Activated T-helper 1 cell treated with anti-CD3 and anti-CD28 coated beads, Interleukin-12 subunit alpha, Interleukin-12 subunit beta, Interleukin-2, Interleukin-4 antibody, amounts not matched to agents 30 ng/mL and 10 ng/mL and 1 ng/mL, durations not matched to agents 14 hours and 24 hours and 36 hours (primary cell): ENCODE measurements around the gene PSME3. TPM values are rescaled to one million over a fixed set of nuclear protein-coding genes. Genes with fewer than 3 reads are reported as not detected.

ENCODE experiments used
- DNase-seq: peaks from one replicate; pipeline ENCODE4 v3.0.0; 2021; ENCODE audit warnings: low spot score
- H3K27ac Mint-ChIP-seq: one replicate; pipeline ENCODE4 v1.8.0; 2021; ENCODE audit warnings: mild to moderate bottlenecking, mixed read lengths
- H3K27me3 Mint-ChIP-seq: one replicate; pipeline ENCODE4 v1.8.0; 2022; ENCODE audit warnings: mild to moderate bottlenecking, moderate library complexity, mixed read lengths; ENCODE audit not compliant: insufficient read depth
- H3K36me3 Mint-ChIP-seq: one replicate; pipeline ENCODE4 v1.8.0; 2021; ENCODE audit warnings: low read depth, mixed read lengths
- H3K4me1 Mint-ChIP-seq: one replicate; pipeline ENCODE4 v1.8.0; 2021; ENCODE audit warnings: low read depth, mixed read lengths
- H3K4me3 Mint-ChIP-seq: one replicate; pipeline ENCODE4 v1.8.0; 2021; ENCODE audit warnings: mild to moderate bottlenecking, moderate library complexity, mixed read lengths
- H3K9me3 Mint-ChIP-seq: one replicate; pipeline ENCODE4 v1.8.0; 2021; ENCODE audit warnings: mixed read lengths
- intact Hi-C: fragments of 100-400 bp; cut with micrococcal nuclease; formaldehyde crosslinking; loops from one replicate; pipeline ENCODE4 v1.15.1; 2024
- total RNA-seq: library from RNA; stranded (reverse); gene quantifications from 2 replicates; pipeline ENCODE4 v1.2.3, GENCODE V29; 2022

PSME3 gene
- total RNA-seq, 1 donor from 2014 or later: 217 TPM

DNA sequence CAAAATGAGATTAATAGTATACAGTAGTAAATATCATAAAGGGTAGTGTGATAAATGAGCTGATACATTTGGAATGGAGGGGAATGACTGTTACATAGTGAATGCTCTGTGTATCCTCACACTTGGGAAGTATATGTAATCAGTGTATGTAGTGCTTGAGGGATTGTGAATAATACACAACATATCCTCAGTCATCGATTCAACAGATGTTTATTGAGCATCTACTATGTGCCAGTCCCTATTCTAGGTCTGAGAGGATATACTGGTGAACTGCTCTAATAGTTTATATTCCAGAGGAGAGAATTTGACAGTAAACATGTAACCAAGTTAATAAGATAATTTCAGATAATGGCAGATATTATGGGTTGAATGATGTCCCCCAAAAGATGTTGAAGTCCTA, 5.7 kb upstream of the PSME3 start:
- Mint-ChIP-seq H3K27ac (no peak overlapping the region), H3K9me3 (no peaks in the 10 kb centered on the region), H3K4me1 (peaks cover 20% of the 10 kb centered on the region), H3K36me3 (peaks cover 6% of the 10 kb centered on the region), H3K27me3 (peaks cover 10% of the 10 kb centered on the region), H3K4me3 (no peak overlapping the region)
- DNase-seq: no peak
- intact Hi-C loops: loop anchor here (10.0 kb wide), 1 partner anchor 137 kb away; the partner anchor contains the start of gene AARSD1

GRCh38 chr17:42830971-42831370, 2.2 kb upstream of the PSME3 start:
- Mint-ChIP-seq H3K27ac (no peak overlapping the region), H3K36me3 (peaks cover 6% of the 10 kb centered on the region), H3K4me1 (peaks cover 19% of the 10 kb centered on the region), H3K9me3 (no peaks in the 10 kb centered on the region), H3K27me3 (peaks cover 7% of the 10 kb centered on the region), H3K4me3 (peak overlapping the region; percentile 16)
- intact Hi-C loops: loop anchor here (5.0 kb wide), 1 partner anchor 151 kb away; the partner anchor contains the start of genes PTGES3L and RUNDC1
- DNase-seq: no peak

DNA sequence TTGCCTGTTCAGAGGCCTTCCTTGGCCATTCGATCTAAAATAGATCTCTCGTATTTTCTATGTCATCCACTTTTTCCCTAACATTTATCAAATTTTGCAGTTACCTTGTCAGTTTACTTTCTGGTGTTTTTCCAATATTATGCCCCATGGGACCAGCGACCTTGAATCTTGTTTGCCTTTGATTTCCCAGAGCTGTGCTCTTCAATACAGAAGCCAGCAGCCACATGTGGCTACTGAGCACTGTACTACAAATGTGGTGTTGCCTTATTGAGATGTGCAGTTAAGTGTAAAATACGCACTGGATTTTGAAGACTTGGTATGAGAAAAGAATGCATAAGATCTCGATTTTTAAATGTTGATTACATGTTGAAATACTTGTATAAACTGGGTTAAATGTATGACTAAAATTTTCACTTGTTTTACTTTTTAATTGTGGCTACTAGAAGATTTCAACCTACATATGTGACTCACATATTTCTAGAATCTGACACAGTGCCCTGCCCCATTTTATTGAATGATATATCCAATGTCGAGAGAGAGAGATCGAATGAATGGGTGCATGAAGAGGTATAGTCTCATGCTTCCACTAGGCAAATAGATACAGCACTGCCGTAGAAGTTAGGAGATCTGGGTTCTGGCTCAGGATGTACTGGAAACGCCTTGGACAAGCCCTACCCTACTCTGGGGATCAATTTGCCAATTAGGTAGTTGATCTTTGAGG, 824 bp upstream of the PSME3 start:
- peaks cover 19% of the 10 kb centered on the region for H3K4me1 Mint-ChIP-seq
- DNase-seq: no peak
- peaks cover 12% of the 10 kb centered on the region for H3K36me3 Mint-ChIP-seq
- peak overlapping the region; percentile 93 for H3K27ac Mint-ChIP-seq
- H3K9me3 Mint-ChIP-seq: no peaks in the 10 kb centered on the region
- H3K27me3 Mint-ChIP-seq: peaks cover 7% of the 10 kb centered on the region
- peak overlapping the region; percentile 90 for H3K4me3 Mint-ChIP-seq
- intact Hi-C loops: loop anchor here (2.0 to 5.0 kb wide), 3 partner anchors 150 to 292 kb away; partner anchors contain the start of genes BRCA1, PSMC3IP, PTGES3L and RUNDC1

GRCh38 chr17:42833767-42834422, 698 bp downstream of the PSME3 start:
- Mint-ChIP-seq H3K4me1 (peaks cover 23% of the 10 kb centered on the region), H3K27me3 (peaks cover under 1% of the 10 kb centered on the region), H3K4me3 (peak overlapping the region; percentile 90), H3K36me3 (peaks cover 23% of the 10 kb centered on the region), H3K9me3 (no peaks in the 10 kb centered on the region), H3K27ac (peak overlapping the region; percentile 93)
- intact Hi-C loops: loop anchor here (1.0 to 5.0 kb wide), 5 partner anchors 10 to 336 kb away; partner anchors contain the start of genes BECN1, BRCA1, PSMC3IP and PTGES3L
- DNase-seq: no peak

- no peaks in the 10 kb centered on the region for H3K27me3 Mint-ChIP-seq
- H3K27ac Mint-ChIP-seq: no peak overlapping the region
- no peaks in the 10 kb centered on the region for H3K9me3 Mint-ChIP-seq
- peaks cover 23% of the 10 kb centered on the region for H3K4me1 Mint-ChIP-seq
- peaks cover 33% of the 10 kb centered on the region for H3K36me3 Mint-ChIP-seq
- intact Hi-C loops: no loop called here
- no peak overlapping the region for H3K4me3 Mint-ChIP-seq
- no peak for DNase-seq
Measured at GRCh38 chr17:42835732-42836131, 2.5 kb downstream of the PSME3 start.

DNA sequence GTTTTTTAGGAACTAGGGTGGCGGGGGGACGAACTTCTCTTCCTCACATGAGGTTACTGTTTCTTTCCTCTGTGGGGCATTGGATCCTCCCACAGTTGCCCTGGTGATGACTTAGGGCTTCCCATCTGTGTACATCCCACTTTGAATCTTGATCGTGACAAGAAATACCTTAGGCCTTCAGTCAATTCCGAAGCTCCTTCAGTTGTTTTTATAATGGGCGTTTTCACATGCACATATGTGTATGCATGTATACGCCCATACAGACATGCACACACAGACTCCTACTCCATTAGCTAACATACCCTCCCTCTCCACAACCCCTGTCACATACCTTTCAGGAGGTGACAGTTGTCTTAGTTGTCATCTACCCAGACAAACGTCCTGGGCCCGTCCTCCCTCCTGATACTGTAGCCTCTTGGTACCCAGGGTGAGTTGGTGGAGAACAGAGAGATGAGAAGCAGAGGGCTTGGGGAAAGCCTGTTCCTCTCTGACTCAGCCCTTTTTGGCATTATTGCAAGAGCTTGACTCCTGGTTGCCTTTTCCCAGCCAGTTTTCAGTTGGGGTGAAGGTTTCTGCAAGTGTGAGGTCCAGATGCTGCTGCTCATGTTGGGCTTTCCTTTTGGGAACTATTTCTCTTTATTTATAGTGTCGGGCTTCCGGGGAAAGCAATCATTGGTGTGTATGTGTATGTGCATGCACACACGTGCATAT, 8.9 kb downstream of the PSME3 start:
- H3K4me3 Mint-ChIP-seq: no peak overlapping the region
- H3K27me3 Mint-ChIP-seq: no peaks in the 10 kb centered on the region
- no peak overlapping the region for H3K27ac Mint-ChIP-seq
- no peaks in the 10 kb centered on the region for H3K9me3 Mint-ChIP-seq
- intact Hi-C loops: no loop called here
- H3K4me1 Mint-ChIP-seq: peaks cover 22% of the 10 kb centered on the region
- no peak for DNase-seq
- H3K36me3 Mint-ChIP-seq: peaks cover 54% of the 10 kb centered on the region

- DNase-seq: no peak
- no peak overlapping the region for H3K4me3 Mint-ChIP-seq
- H3K27me3 Mint-ChIP-seq: no peaks in the 10 kb centered on the region
- H3K36me3 Mint-ChIP-seq: peaks cover 46% of the 10 kb centered on the region
- H3K9me3 Mint-ChIP-seq: no peaks in the 10 kb centered on the region
- H3K4me1 Mint-ChIP-seq: peaks cover 21% of the 10 kb centered on the region
- intact Hi-C loops: loop anchor here (1.0 kb wide), 1 partner anchor 86 kb away; no protein-coding TSS in a partner anchor
- H3K27ac Mint-ChIP-seq: no peak overlapping the region
Measured at GRCh38 chr17:42843358-42843934, 10.2 kb downstream of the PSME3 start.

- intact Hi-C loops: no loop called here
- peaks cover 39% of the 10 kb centered on the region for H3K36me3 Mint-ChIP-seq
- no peaks in the 10 kb centered on the region for H3K9me3 Mint-ChIP-seq
- DNase-seq: no peak
- no peak within 1 kb of the TSS for H3K27ac Mint-ChIP-seq
- H3K4me1 Mint-ChIP-seq: peaks cover 21% of the 10 kb centered on the region
- H3K4me3 Mint-ChIP-seq: no peak within 1 kb of the TSS
- no peaks in the 10 kb centered on the region for H3K27me3 Mint-ChIP-seq
Measured at GRCh38 chr17:42844271-42844670, 11.1 kb downstream of the PSME3 start, which contains the start of gene AOC2. Gene AOC2, plus strand, starts transcription at chr17:42844580. Its CDS starts 47 bp downstream, at chr17:42844627.

- H3K27ac Mint-ChIP-seq: no peak overlapping the region
- H3K9me3 Mint-ChIP-seq: no peaks in the 10 kb centered on the region
- H3K27me3 Mint-ChIP-seq: no peaks in the 10 kb centered on the region
- H3K4me1 Mint-ChIP-seq: peaks cover 21% of the 10 kb centered on the region
- DNase-seq: no peak
- intact Hi-C loops: no loop called here
- H3K36me3 Mint-ChIP-seq: peaks cover 34% of the 10 kb centered on the region
- H3K4me3 Mint-ChIP-seq: no peak overlapping the region
Measured at GRCh38 chr17:42844761-42845555, 11.8 kb downstream of the PSME3 start.

DNA sequence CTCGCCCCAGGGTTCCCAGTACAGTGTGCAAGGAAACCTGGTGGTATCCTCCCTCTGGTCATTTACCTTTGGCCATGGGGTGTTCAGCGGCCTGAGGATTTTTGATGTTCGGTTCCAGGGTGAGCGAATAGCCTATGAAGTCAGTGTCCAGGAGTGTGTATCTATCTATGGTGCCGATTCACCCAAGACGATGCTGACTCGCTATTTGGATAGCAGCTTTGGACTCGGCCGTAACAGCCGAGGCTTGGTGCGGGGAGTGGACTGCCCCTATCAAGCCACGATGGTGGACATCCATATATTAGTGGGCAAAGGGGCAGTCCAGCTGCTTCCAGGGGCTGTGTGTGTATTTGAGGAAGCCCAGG, 12.3 kb downstream of the PSME3 start:
- no peak overlapping the region for H3K27ac Mint-ChIP-seq
- peaks cover 21% of the 10 kb centered on the region for H3K4me1 Mint-ChIP-seq
- peaks cover 34% of the 10 kb centered on the region for H3K36me3 Mint-ChIP-seq
- no peak overlapping the region for H3K4me3 Mint-ChIP-seq
- H3K27me3 Mint-ChIP-seq: no peaks in the 10 kb centered on the region
- DNase-seq: no peak
- H3K9me3 Mint-ChIP-seq: no peaks in the 10 kb centered on the region
- intact Hi-C loops: no loop called here

- Mint-ChIP-seq H3K4me1 (peaks cover 21% of the 10 kb centered on the region), H3K27ac (peak overlapping the region; percentile 8), H3K9me3 (no peaks in the 10 kb centered on the region), H3K4me3 (no peak overlapping the region), H3K27me3 (no peaks in the 10 kb centered on the region), H3K36me3 (peaks cover 32% of the 10 kb centered on the region)
- intact Hi-C loops: no loop called here
- no peak for DNase-seq
Measured at GRCh38 chr17:42845918-42846593, 12.9 kb downstream of the PSME3 start.
